Measurements from ENCODE around the gene OPN4.
"Not testable (repeated sequence)": the region's sequence is repeated elsewhere in the genome, so short reads cannot be mapped to it uniquely, and the experiment has no call there.

OPN4 gene

GRCh38 chr10:86654411-86655172, at the start of gene OPN4:
Gene OPN4 (plus strand): TSS chr10:86654547. CDS start chr10:86654784, 237 bp downstream.
- no peak for DNase-seq

- no peak for DNase-seq
These were observed 46.7 kb upstream of the OPN4 start for GRCh38 chr10:86607674-86608073.

GRCh38 chr10:86609920-86610319, 44.4 kb upstream of the OPN4 start:
- DNase-seq, result no peak

GRCh38 chr10:86611386-86611785, 43.0 kb upstream of the OPN4 start:
- no peak for DNase-seq

GRCh38 chr10:86613096-86613495, 41.3 kb upstream of the OPN4 start:
- no peak for DNase-seq

- no peak for DNase-seq
These were observed 40.4 kb upstream of the OPN4 start for GRCh38 chr10:86613905-86614304.

- DNase-seq, result no peak
These were observed 39.5 kb upstream of the OPN4 start for GRCh38 chr10:86614853-86615252.

GRCh38 chr10:86617278-86617677, 37.1 kb upstream of the OPN4 start:
- DNase-seq, result not testable (repeated sequence)

GRCh38 chr10:86628311-86628710, 26.0 kb upstream of the OPN4 start:
- DNase-seq, result no peak

GRCh38 chr10:86630079-86630478, 24.3 kb upstream of the OPN4 start:
- DNase-seq, result no peak

GRCh38 chr10:86632009-86632800, 22.1 kb upstream of the OPN4 start:
- DNase-seq, result no peak

GRCh38 chr10:86632951-86633350, 21.4 kb upstream of the OPN4 start:
- DNase-seq, result no peak

- DNase-seq, result no peak
These were observed 18.9 kb upstream of the OPN4 start for GRCh38 chr10:86635402-86635801.

- no peak for DNase-seq
These were observed 18.0 kb upstream of the OPN4 start for GRCh38 chr10:86636311-86636710.

GRCh38 chr10:86642021-86642420, 12.3 kb upstream of the OPN4 start:
- DNase-seq, result no peak

GRCh38 chr10:86642499-86642898, 11.8 kb upstream of the OPN4 start:
- no peak for DNase-seq

GRCh38 chr10:86644152-86644793, 10.1 kb upstream of the OPN4 start:
- no peak for DNase-seq

- no peak for DNase-seq
These were observed 9.4 kb upstream of the OPN4 start for GRCh38 chr10:86644794-86645445.

GRCh38 chr10:86645621-86646165, 8.7 kb upstream of the OPN4 start:
- not testable (repeated sequence) for DNase-seq

GRCh38 chr10:86646532-86646931, 7.8 kb upstream of the OPN4 start:
- DNase-seq, result no peak

GRCh38 chr10:86646933-86647332, 7.4 kb upstream of the OPN4 start:
- no peak for DNase-seq

- DNase-seq, result no peak
These were observed 6.3 kb upstream of the OPN4 start for GRCh38 chr10:86647773-86648703.
